Measurements from ENCODE around the gene RGS9BP. TPM values are rescaled to one million over a fixed set of nuclear protein-coding genes. Genes with fewer than 3 reads are reported as not detected.
"Not testable (repeated sequence)": the region's sequence is repeated elsewhere in the genome, so short reads cannot be mapped to it uniquely, and the experiment has no call there.

The RGS9BP gene
- total RNA-seq, 4 donors from 2014 or later, result 0.54 to 4.5 (median 2.6) TPM

DNA sequence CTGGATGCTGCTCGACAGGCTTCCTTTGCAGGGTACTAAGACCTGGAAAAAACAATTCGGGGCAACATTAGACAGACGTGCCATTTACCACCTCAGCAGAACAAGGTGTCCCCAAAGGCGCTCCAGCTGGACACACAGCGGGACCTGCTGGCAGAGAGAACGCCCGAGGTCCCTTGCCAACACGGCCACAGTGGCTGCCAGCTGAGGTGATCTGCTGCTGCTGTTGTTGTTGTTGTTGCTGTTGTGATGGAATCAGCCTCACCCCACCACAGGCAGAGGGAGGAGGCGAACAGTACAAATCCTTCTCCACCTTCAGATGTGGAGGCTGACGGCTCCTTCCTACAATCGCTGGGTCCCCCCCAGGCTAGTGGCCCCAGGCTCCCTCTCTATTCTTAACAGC is 25.9 kb upstream of the RGS9BP start:
- no peak for ATAC-seq
- TF ChIP-seq POLR2A (IDR thresholded peaks at IDR 0.05), result no peak

GRCh38 chr19:32650671-32651070 is 25.0 kb upstream of the RGS9BP start:
- ATAC-seq, result no peak
- Histone ChIP-seq H3K27me3 (no peaks in the 10 kb centered on the region), H3K27ac (no peak overlapping the region), H3K4me1 (peaks cover 0 to 28% (median 0%) of the 10 kb centered on the region in 3 donors), H3K4me3 (no peak overlapping the region), H3K36me3 (peaks cover 0 to 63% of the 10 kb centered on the region in 2 donors), H3K9me3 (no peaks in the 10 kb centered on the region)
- TF ChIP-seq POLR2A (IDR thresholded peaks at IDR 0.05), result no peak
- TF ChIP-seq EP300 (IDR thresholded peaks at IDR 0.05), result no peak
- no peak for TF ChIP-seq CTCF (IDR thresholded peaks at IDR 0.05)
- TF ChIP-seq POLR2AphosphoS5 (IDR thresholded peaks at IDR 0.05), result no peak
- WGBS, 2 donors (ENCODE audit: low coverage in 1 of 2), result 90 to 93% methylated on average over 2 to 5 of the region's 5 CpGs

More for the DNA sequence above, 25.9 kb upstream of the RGS9BP start:
- Histone ChIP-seq H3K27ac (no peak overlapping the region), H3K4me3 (no peak overlapping the region), H3K4me1 (peaks cover 0 to 28% (median 0%) of the 10 kb centered on the region in 3 donors), H3K36me3 (peaks cover 0 to 63% of the 10 kb centered on the region in 2 donors), H3K27me3 (no peaks in the 10 kb centered on the region), H3K9me3 (no peaks in the 10 kb centered on the region)
- WGBS, 2 donors (ENCODE audit: low coverage in 1 of 2), result no CpG with 5 or more reads among the region's 11 CpGs

DNA sequence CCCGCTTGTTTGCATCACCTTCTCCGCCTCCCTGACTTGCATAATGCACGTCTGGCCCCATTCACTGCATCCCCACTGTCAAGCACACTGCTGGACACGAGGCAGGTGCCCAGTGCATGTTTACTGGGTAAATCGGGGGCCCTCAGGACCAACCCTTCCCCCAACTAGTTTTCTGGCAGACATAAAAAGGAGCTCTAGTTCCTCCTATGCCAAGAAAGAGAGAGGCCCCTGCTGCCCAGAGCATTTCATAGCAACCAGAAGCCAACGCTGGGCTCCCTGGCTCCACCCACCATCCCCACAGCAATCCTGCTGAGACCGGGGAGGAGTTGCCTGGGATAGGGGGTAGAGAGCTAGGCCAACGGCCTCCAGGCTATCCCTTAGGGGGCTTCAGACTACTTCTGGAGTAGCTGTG is 23.9 kb upstream of the RGS9BP start:
- Histone ChIP-seq H3K27ac (peak overlapping the region in 1 of 4 donors; percentile 32), H3K27me3 (no peaks in the 10 kb centered on the region), H3K9me3 (no peaks in the 10 kb centered on the region), H3K4me1 (peaks cover 0 to 28% (median 0%) of the 10 kb centered on the region in 3 donors), H3K36me3 (peaks cover 0 to 63% of the 10 kb centered on the region in 2 donors), H3K4me3 (no peak overlapping the region)
- TF ChIP-seq EP300 (IDR thresholded peaks at IDR 0.05) (no peak), POLR2A (IDR thresholded peaks at IDR 0.05) (no peak), POLR2AphosphoS5 (IDR thresholded peaks at IDR 0.05) (peak; percentile 8)
- WGBS, 2 donors (ENCODE audit: low coverage in 1 of 2), result 61 to 80% methylated on average over 1 to 3 of the region's 8 CpGs
- peak; percentile 36 for ATAC-seq

DNA sequence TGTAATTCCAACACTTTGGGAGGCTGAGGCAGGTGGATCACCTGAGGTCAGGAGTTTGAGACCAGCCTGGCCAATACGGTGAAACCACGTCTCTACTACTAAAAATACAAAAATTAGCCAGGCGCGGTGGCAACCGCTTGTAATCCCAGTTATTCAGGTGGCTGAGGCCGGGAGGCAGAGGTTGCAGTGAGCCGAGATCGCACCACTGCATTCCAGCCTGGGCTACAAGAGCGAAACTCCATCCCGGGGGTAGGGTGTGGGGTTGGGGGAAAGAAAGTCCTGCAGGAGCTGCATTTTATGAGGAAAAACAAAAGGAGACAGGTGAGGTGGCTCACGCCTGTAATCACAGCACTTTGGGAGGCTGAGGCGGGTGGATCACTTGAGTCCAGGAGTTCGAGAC is 23.3 kb upstream of the RGS9BP start:
- Histone ChIP-seq H3K27ac (peak overlapping the region in 1 of 4 donors; percentile 33), H3K36me3 (peaks cover 0 to 63% of the 10 kb centered on the region in 2 donors), H3K4me1 (peaks cover 0 to 28% (median 0%) of the 10 kb centered on the region in 3 donors)
- not testable (repeated sequence) for H3K4me3 ChIP-seq, H3K27me3 ChIP-seq, H3K9me3 ChIP-seq, ATAC-seq
- WGBS, 2 donors (ENCODE audit: low coverage in 1 of 2), result 75 to 90% methylated on average over 2 to 12 of the region's 13 CpGs

GRCh38 chr19:32652894-32653598 is 22.6 kb upstream of the RGS9BP start:
- peak; percentile 53 for ATAC-seq
- Histone ChIP-seq H3K9me3 (no peaks in the 10 kb centered on the region), H3K36me3 (peaks cover 0 to 63% of the 10 kb centered on the region in 2 donors), H3K27ac (peak overlapping the region in 1 of 4 donors; percentile 33), H3K27me3 (no peaks in the 10 kb centered on the region), H3K4me3 (no peak overlapping the region), H3K4me1 (peaks cover 0 to 28% (median 0%) of the 10 kb centered on the region in 3 donors)
- TF ChIP-seq POLR2AphosphoS5 (IDR thresholded peaks at IDR 0.05) (peak; percentile 64), EP300 (IDR thresholded peaks at IDR 0.05) (no peak), CTCF (IDR thresholded peaks at IDR 0.05) (no peak)
- 42 to 54% methylated on average over 12 of the region's 12 CpGs for WGBS, 2 donors (ENCODE audit: low coverage in 1 of 2)

DNA sequence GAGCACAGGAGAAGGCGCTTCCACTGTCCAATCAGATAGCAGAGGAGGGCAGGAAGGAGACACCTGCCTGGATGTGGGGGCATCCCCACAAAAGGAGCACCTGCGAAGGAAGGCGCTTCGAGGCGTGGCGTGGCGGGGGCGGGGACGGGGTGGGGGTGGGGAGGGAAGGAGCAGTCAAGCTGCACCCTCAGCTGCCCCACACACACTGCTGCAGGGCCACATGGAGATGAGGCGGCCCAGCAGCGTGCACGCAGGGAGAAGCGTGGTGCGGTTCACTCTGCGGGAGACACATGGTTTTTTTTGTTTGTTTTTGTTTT is 22.1 kb upstream of the RGS9BP start:
- H3K9me3 ChIP-seq, result no peaks in the 10 kb centered on the region
- no peak for ATAC-seq
- TF ChIP-seq POLR2A (IDR thresholded peaks at IDR 0.05) (no peak), EP300 (IDR thresholded peaks at IDR 0.05) (no peak)
- no peak overlapping the region for H3K4me3 ChIP-seq
- H3K36me3 ChIP-seq, result peaks cover 0 to 63% of the 10 kb centered on the region in 2 donors
- WGBS, 2 donors (ENCODE audit: low coverage in 1 of 2), result 94 to 100% methylated on average over 1 to 9 of the region's 15 CpGs
- peaks cover 0 to 28% (median 0%) of the 10 kb centered on the region in 3 donors for H3K4me1 ChIP-seq
- no peaks in the 10 kb centered on the region for H3K27me3 ChIP-seq
- H3K27ac ChIP-seq, result no peak overlapping the region

DNA sequence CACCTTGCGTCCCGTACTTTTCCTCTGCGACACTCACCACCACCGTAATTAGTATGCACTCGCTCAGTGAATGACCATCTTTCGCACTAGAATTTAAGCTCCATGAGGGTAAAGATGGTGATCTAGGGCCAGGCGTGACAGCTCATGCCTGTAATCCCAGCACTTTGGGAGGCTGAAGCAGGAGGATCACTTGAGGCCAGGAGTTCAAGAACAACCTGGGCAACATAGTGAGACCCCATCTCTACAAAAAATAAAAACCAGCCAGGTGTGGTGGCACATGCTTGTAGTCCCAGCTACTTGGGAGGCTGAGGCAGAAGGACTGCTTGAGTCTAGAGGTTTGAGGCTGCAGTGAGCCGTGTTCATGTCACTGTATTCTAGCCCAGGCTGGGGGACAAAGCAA is 19.3 kb upstream of the RGS9BP start:
- not testable (repeated sequence) for H3K27ac ChIP-seq, H3K4me3 ChIP-seq, H3K27me3 ChIP-seq, H3K9me3 ChIP-seq, ATAC-seq
- H3K36me3 ChIP-seq, result peaks cover 0 to 53% of the 10 kb centered on the region in 2 donors
- WGBS, 2 donors (ENCODE audit: low coverage in 1 of 2), result 92 to 96% methylated on average over 7 of the region's 8 CpGs
- H3K4me1 ChIP-seq, result peaks cover 0 to 33% (median 0%) of the 10 kb centered on the region in 3 donors

Measured in gastroesophageal sphincter (tissue), 4 donors.